Esophagus muscularis mucosa (tissue), 4 donors: ENCODE data around the gene KRT36. TPM values are rescaled to one million over a fixed set of nuclear protein-coding genes. Genes with fewer than 3 reads are reported as not detected.

Experiments used
- DNase-seq: peaks from one replicate; pipeline ENCODE4 v3.0.0-alpha.2; 2017; ENCODE audit errors: extremely low spot score
- H3K27ac ChIP-seq, 4 donors: fragments of 200-600 bp; sonication (generic); replicated peaks in 1 of 4; 1 replicate in 3 of 4; 2 replicates in 1 of 4; pipeline ENCODE4 v1.5.1; 2016 to 2019; ENCODE audit warnings: mild to moderate bottlenecking in 1 of 4
- H3K27me3 ChIP-seq, 4 donors: fragments of 200-600 bp; sonication (generic); one replicate each; pipeline versions ENCODE4 v1.5.1 to v1.6.0; 2016 to 2019
- H3K36me3 ChIP-seq, 4 donors: fragments of 200-600 bp; sonication (generic); one replicate each; pipeline ENCODE4 v1.5.1; 2016 to 2019
- H3K4me1 ChIP-seq, 4 donors: fragments of 200-600 bp; sonication (generic); one replicate each; pipeline ENCODE4 v1.5.1; 2016 to 2019
- H3K4me3 ChIP-seq, 4 donors: fragments of 200-600 bp; sonication (generic); 1 replicate in 2 of 4; 2 replicates in 2 of 4; pipeline ENCODE4 v1.5.1; 2016 to 2019; ENCODE audit warnings: mild to moderate bottlenecking in 4 of 4, moderate library complexity in 1 of 4
- H3K9me3 ChIP-seq, 4 donors: fragments of 200-600 bp; sonication (generic); 1 replicate in 3 of 4; 2 replicates in 1 of 4; pipeline ENCODE4 v1.5.1; 2016 to 2019
- EP300 ChIP-seq: sonication (generic); formaldehyde crosslinking; IDR thresholded peaks from one replicate; pipeline ENCODE4 v1.6.1; 2017; ENCODE audit warnings: antibody characterized with exemption
- POLR2A ChIP-seq: fragments of 450-650 bp; IDR thresholded peaks from one replicate; pipeline ENCODE4 v1.6.1; 2017; ENCODE audit warnings: antibody characterized with exemption, moderate library complexity, mild to moderate bottlenecking, low read depth
- POLR2AphosphoS5 ChIP-seq, 2 donors: sonication (generic); formaldehyde crosslinking; IDR thresholded peaks; one replicate each; pipeline ENCODE4 v1.6.1; 2017; ENCODE audit warnings: antibody characterized with exemption in 2 of 2
- WGBS: methylation state at CpG from one replicate; pipeline ENCODE4 v1.1.5; 2018; 5-methylcytosine and 5-hydroxymethylcytosine counted together
- intact Hi-C: fragments of 100-400 bp; cut with DNase I; formaldehyde crosslinking; loops from one replicate; pipeline ENCODE4 v1.15.1; 2023
- total RNA-seq, 4 donors: library from RNA; depleted of rRNA; stranded (reverse); fragments of >200 nt; gene quantifications; one replicate each; pipeline versions ENCODE4 v1.1.0 to v1.2.1, GENCODE V29; 2016
- TF ChIP-seq, protein P1 (sequence below), 3 experiments: fragments of 200-600 bp in 2 of 3; fragments of 450-650 bp in 1 of 3; sonication (generic) in 2 of 3; IDR thresholded peaks; one replicate each; pipeline ENCODE4 v1.5.1; 2017 to 2019; ENCODE audit warnings: antibody characterized with exemption in 3 of 3, mild to moderate bottlenecking in 2 of 3, moderate library complexity in 1 of 3

The KRT36 gene
- total RNA-seq, 4 donors from 2014 or later, result not detected

DNA sequence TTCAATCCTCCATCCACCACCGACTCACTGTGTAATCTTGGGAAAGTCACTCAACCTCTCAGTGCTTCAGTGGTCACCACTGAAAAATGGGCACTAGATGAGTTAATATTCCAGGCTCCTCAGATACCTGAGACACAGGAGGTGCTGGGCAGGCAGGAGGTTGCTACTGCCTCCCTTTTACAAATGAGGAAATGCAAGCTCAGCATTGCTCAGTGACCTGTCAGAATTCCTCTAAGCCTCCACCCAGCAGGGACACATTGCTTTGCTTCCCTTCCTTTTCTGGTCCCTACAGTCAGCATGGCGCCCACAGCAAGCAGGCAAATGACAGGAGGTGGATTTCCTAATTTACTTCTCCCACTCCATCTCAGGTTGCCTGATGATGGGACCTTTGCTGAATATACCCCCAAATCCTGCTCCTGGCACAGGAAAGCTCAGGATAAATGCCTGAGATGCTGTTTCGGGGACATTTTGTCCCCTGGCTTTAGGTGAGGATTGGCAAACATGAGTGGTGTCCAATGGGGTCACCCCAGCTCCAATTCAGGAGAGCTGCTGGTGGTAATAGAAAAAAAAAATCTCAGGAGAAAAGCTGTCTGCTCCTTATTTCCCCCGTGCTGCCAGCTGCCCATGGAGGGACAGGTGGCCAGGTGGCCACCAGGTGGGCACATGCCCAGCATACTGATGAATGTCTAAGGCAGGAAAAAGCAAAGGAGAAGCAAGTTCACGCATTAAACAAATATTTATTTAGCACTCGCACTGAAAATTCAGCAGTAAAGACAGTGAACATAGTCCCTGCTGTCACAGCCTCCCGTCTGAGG, 20.7 kb upstream of the KRT36 start:
- WGBS, result 89% methylated on average over 7 of the region's 7 CpGs
- Histone ChIP-seq H3K4me1 (no peaks in the 10 kb centered on the region), H3K36me3 (no peaks in the 10 kb centered on the region), H3K27ac (no peak overlapping the region), H3K9me3 (no peaks in the 10 kb centered on the region), H3K27me3 (peaks cover 0 to 4% (median 0%) of the 10 kb centered on the region in 4 donors), H3K4me3 (no peak overlapping the region)
- no peak for DNase-seq
- TF ChIP-seq POLR2AphosphoS5 (IDR thresholded peaks at IDR 0.05) (no peak), EP300 (no peak), POLR2A (no peak)
- TF ChIP-seq, protein P1, sequence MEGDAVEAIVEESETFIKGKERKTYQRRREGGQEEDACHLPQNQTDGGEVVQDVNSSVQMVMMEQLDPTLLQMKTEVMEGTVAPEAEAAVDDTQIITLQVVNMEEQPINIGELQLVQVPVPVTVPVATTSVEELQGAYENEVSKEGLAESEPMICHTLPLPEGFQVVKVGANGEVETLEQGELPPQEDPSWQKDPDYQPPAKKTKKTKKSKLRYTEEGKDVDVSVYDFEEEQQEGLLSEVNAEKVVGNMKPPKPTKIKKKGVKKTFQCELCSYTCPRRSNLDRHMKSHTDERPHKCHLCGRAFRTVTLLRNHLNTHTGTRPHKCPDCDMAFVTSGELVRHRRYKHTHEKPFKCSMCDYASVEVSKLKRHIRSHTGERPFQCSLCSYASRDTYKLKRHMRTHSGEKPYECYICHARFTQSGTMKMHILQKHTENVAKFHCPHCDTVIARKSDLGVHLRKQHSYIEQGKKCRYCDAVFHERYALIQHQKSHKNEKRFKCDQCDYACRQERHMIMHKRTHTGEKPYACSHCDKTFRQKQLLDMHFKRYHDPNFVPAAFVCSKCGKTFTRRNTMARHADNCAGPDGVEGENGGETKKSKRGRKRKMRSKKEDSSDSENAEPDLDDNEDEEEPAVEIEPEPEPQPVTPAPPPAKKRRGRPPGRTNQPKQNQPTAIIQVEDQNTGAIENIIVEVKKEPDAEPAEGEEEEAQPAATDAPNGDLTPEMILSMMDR (IDR thresholded peaks at IDR 0.05), result no peak
- intact Hi-C loops, result no loop called here

DNA sequence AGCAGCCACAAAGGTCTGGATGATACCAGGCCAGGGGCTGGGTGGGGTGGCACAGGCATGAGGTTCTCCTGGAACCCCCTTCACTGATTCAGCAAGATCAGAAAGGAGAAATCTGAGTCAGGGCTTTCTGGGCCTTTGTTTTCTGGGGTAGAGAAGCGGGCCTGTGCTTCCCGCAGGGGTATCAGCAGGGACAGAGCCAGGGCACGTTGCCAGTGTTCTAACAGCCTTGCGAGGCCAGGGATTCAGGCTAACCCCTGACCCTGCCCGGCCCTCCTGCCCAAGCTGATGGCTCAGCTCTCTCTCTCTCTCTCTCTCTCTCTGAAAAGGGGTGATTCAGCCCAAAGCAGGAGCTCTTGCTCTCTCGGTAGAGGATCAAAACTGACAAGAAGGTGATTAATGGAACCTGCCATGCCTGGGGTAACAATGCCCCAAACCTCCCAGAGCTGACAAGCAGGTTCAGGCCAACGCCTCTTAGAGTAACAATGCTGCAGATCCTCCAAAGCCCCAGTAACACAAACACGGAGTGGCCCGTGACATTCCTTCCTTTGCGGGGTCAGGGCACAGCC, 17.7 kb upstream of the KRT36 start:
- no peak for DNase-seq
- intact Hi-C loops, result no loop called here
- Histone ChIP-seq H3K36me3 (no peaks in the 10 kb centered on the region), H3K27me3 (no peaks in the 10 kb centered on the region), H3K4me3 (no peak overlapping the region), H3K4me1 (peaks cover 0 to 20% (median 11%) of the 10 kb centered on the region in 4 donors), H3K27ac (no peak overlapping the region), H3K9me3 (no peaks in the 10 kb centered on the region)
- 90% methylated on average over 2 of the region's 10 CpGs for WGBS
- TF ChIP-seq, protein P1 (IDR thresholded peaks at IDR 0.05), result no peak
- TF ChIP-seq POLR2A, result no peak
- no peak for TF ChIP-seq POLR2AphosphoS5 (IDR thresholded peaks at IDR 0.05)
- TF ChIP-seq EP300, result no peak

DNA sequence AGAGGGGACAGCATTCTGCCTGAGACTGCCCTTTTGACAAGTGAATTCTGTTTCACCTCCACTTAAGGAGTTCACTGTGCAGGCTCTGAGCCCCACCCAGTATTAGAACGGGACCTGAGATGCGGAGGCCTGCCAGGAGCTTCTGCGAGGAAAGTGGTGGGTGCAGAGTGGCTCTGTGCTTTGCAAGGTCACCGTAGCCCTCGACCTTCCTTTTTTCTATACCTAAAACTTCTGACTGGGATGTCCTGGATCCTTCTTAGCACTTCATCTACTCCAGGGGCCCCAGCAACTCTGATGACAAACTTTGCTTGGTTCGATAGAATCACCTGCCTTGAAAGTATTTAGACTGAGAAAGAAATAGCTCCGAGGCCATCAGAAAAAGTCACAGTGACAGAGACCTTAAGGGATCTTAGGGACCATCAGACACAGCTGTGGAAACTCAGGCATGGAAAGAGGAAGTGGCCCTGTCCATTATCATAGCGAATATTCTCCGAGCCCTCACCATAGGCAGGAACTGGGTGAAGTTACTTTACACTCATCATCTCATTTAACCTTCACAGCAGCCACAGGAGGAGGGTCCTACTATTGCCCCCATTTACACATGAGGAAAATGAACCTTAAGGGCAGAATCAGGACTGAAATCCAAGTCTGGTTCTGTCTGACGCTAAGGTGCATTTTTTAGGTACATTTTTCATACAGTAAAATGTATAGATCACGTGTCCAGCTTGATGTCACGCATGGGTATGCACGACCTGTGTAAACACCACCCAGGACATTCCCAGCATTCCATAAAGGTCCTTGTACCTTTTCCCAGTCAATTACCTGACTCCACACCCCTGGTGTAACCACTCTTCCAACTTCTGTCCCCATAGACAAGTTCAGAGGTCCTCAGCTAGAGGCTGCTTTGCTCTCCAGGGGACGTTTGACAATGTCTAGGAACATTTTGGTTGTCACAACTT, 16.4 kb upstream of the KRT36 start:
- Histone ChIP-seq H3K4me1 (peaks cover 0 to 20% (median 11%) of the 10 kb centered on the region in 4 donors), H3K27me3 (no peaks in the 10 kb centered on the region), H3K36me3 (no peaks in the 10 kb centered on the region), H3K27ac (no peak overlapping the region), H3K9me3 (no peaks in the 10 kb centered on the region), H3K4me3 (no peak overlapping the region)
- intact Hi-C loops, result no loop called here
- no peak for DNase-seq
- 88% methylated on average over 14 of the region's 14 CpGs for WGBS
- TF ChIP-seq, protein P1 (IDR thresholded peaks at IDR 0.05), result no peak
- TF ChIP-seq EP300 (no peak), POLR2AphosphoS5 (IDR thresholded peaks at IDR 0.05) (no peak), POLR2A (no peak)

DNA sequence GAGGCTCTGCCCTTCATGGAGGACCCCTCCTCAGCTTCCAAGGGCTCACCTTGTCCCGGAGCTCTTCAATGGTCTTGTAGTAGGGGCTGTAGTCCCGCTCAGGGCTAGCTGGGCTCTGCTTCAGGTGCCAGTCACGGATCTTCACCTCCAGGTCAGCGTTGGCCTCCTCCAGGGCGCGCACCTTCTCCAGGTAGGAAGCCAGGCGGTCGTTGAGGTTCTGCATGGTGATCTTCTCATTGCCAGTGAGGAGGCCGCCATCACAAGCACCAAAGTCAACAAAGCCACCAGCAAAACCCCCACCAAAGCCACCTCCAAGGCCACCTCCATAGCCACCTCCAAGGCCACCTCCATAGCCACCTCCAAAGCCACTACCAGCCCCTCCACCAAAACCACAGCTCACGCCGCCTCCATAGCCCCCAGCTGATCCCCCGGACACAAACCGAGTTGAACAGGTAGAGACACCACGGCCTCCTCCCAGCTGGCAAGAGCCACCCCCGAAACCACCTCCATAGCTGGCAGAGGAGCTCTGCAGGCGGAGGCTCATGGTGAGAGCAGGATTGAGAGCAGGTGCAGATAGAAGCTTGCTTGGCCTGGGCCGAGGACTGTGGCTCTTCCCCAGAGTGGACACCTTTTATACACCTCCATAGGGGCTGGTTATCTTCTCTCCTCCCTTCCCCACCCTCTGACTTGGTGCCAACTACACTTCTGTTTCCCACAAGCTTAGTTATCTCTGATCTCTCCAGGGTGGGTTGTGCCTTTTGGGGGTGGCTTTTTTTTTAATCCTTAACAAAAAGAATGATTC, 15.5 kb upstream of the KRT36 start, which contains the start of gene KRT13:
Gene KRT13 (minus strand): TSS at position 606 of the 802 bp plus-strand sequence. CDS start 62 bp downstream, at position 544.
- WGBS, result 88% methylated on average over 17 of the region's 17 CpGs

More for the DNA sequence above, 15.5 kb upstream of the KRT36 start, which contains the start of gene KRT13:
- H3K27me3 ChIP-seq, result no peaks in the 10 kb centered on the region
- H3K9me3 ChIP-seq, result no peaks in the 10 kb centered on the region
- H3K4me1 ChIP-seq, result peaks cover 0 to 20% (median 11%) of the 10 kb centered on the region in 4 donors
- TF ChIP-seq POLR2AphosphoS5 (IDR thresholded peaks at IDR 0.05) (no peak), POLR2A (no peak), EP300 (no peak)
- TF ChIP-seq, protein P1 (IDR thresholded peaks at IDR 0.05), result no peak
- H3K27ac ChIP-seq, result no peak within 1 kb of the TSS
- no peak for DNase-seq
- intact Hi-C loops, result no loop called here
- no peaks in the 10 kb centered on the region for H3K36me3 ChIP-seq
- H3K4me3 ChIP-seq, result no peak within 1 kb of the TSS
